SK-N-SH (cell line): ENCODE measurements around the gene SLC16A13.

Experiments
- CTCF ChIP-seq: fragments of 200-600 bp; sonication (generic); IDR thresholded peaks from 2 replicates; pipeline ENCODE4 v1.6.1; 2017; ENCODE audit warnings: antibody characterized with exemption, mild to moderate bottlenecking, moderate library complexity
- ELF1 ChIP-seq: IDR thresholded peaks from 2 replicates; pipeline ENCODE4 v1.4.0; 2012
- EP300 ChIP-seq, 2 experiments: IDR thresholded peaks; 2 replicates each; pipeline versions ENCODE4 v1.4.0 to v1.6.1; 2012; ENCODE audit warnings: borderline replicate concordance in 1 of 2, low read depth in 1 of 2, low read length in 1 of 2
- EZH2phosphoT487 ChIP-seq: fragments of 200-600 bp; sonication (generic); IDR thresholded peaks from 2 replicates; pipeline ENCODE4 v1.6.1; 2017; ENCODE audit warnings: low read depth, mixed run types, mild to moderate bottlenecking, antibody characterized with exemption, moderate library complexity, borderline replicate concordance
- GATA2 ChIP-seq: sonication (generic); formaldehyde crosslinking; IDR thresholded peaks from 2 replicates; pipeline ENCODE4 v1.5.0; 2020; ENCODE audit warnings: mild to moderate bottlenecking, missing genetic modification reagents
- PBX3 ChIP-seq: IDR thresholded peaks from 2 replicates; pipeline ENCODE4; 2012
- POLR2AphosphoS5 ChIP-seq: IDR thresholded peaks from 2 replicates; pipeline ENCODE4 v1.6.1; 2012; ENCODE audit warnings: low read depth, low read length
- RCOR1 ChIP-seq: fragments of 150-350 bp; IDR thresholded peaks from 2 replicates; pipeline ENCODE4 v1.6.1; 2017; ENCODE audit warnings: antibody characterized with exemption, low read length
- TEAD4 ChIP-seq: IDR thresholded peaks from 2 replicates; pipeline ENCODE4 v1.4.0; 2012; ENCODE audit warnings: mild to moderate bottlenecking, borderline replicate concordance; ENCODE audit not compliant: insufficient read depth

GRCh38 chr17:7042501-7043181 lies 6.8 kb downstream of the SLC16A13 start:
- no peak for TF ChIP-seq EP300 (IDR thresholded peaks at IDR 0.05; ENCODE audit: borderline replicate concordance in 1 of 2, low read depth in 1 of 2, low read length in 1 of 2)
- no peak for TF ChIP-seq CTCF
- TF ChIP-seq POLR2AphosphoS5 = no peak
- TF ChIP-seq GATA2 (CRISPR knock-in tag) = no peak
- no peak for TF ChIP-seq ELF1
- no peak for TF ChIP-seq PBX3
- TF ChIP-seq TEAD4 = no peak
- no peak for TF ChIP-seq RCOR1
- TF ChIP-seq EZH2phosphoT487 = no peak
